Parietal lobe (tissue), 2 donors: ENCODE measurements around the gene GNAS. TPM values are rescaled to one million over a fixed set of nuclear protein-coding genes. Genes with fewer than 3 reads are reported as not detected.

Experiments used
- small RNA-seq: library from RNA; depleted of rRNA; stranded (forward); fragments of <200 nt; gene quantifications from one replicate; pipeline ENCODE3, GENCODE V24; 2014; ENCODE audit warnings: low replicate concordance
- total RNA-seq: library from RNA; depleted of rRNA; stranded (reverse); fragments of >200 nt; gene quantifications from one replicate; pipeline ENCODE4 v1.2.3, GENCODE V29; 2014

GNAS gene
- total RNA-seq: 647 TPM

DNA sequence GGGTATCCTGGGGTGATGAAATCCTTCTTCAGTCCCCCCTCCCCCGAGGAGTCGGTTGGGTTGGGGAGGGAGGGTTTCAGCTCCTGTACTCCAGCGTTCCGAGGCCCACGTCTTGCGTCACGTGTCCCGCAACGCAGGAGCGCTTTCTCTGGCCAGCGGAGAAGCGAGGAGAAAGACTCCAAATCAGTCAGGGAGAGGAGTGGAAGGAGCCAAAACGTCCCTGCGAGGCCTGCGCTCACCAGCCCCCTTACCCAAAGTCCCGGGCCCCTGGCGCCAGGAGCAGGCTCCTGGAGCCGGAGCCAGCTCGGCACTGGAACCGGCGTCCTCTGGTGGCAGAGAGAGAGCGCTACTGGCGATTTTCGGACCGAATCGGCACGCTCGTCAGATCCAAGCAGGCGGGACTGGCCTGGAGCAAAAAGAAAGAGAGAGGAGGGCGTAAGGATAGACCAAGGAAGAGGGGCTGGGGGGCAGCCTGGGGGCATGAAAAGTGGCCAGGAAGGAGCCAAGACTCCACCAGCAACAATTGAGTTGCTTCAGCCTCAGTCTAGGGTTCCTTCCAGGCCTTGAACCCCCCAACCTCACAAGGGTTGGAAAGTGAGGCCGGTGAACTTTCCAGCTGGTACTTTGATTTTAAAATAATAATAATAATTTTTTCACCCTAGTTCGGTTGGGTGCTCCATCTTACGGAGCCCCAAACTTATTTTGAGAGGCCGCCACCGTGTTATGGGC is at the start of gene GNAS:
TSS of gene GNAS (plus strand) at position 174 of the 729 bp plus-strand sequence.

DNA sequence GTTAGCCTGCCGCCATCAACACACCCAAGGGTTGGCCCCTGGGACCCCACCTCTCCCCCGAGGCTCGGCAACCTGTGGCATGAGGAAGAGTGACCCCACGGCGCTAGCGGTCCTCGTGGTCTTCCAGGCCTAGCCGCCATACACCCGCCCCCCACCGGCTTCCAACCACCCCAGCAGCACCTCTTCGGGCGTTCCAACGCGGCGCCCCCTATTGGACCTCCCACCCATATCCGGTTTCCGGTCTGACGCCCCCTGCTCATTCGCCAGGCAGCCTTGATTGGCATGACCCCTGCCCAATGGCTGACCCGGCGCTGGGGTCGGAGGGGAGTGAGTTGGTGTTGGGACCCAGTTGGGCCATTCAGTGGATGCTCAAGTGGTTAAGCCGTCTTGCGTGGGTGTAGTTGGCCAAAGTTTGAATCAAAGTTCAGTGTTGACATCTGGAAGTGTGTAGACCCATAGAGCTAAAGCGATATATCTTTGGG is 1.8 kb upstream of the GNAS start, which contains the start of gene GNAS-AS1:
TSS of gene GNAS-AS1 (minus strand) at position 210 of the 482 bp plus-strand sequence.

Small RNA genes lying within 50 kb of the gene (small RNA-seq; reads per million reads assigned to genes)
- gene MIR298 (not detected), gene RF02127 (not detected), gene RF02128 (not detected), gene RF02130 (not detected), gene RF02131 (not detected)

Other genes starting within 250 kb of the GNAS start
- gene STX16, start 201.4 kb upstream of the GNAS start, total RNA-seq: 94.8 TPM
- 28.2 TPM for gene NPEPL1, start 159.9 kb upstream of the GNAS start, total RNA-seq
- gene GNAS-AS1, start 1.8 kb upstream of the GNAS start, total RNA-seq: 2.5 TPM
- gene NELFCD, start 128.5 kb downstream of the GNAS start, total RNA-seq: 69.8 TPM
- 10.3 TPM for gene CTSZ, start 154.5 kb downstream of the GNAS start, total RNA-seq
- gene TUBB1, start 166.7 kb downstream of the GNAS start, total RNA-seq: 0.31 TPM
- 35.4 TPM for gene ATP5F1E, start 179.6 kb downstream of the GNAS start, total RNA-seq
- 42.9 TPM for gene PRELID3B, start 190.1 kb downstream of the GNAS start, total RNA-seq